HepG2 (cell line): ENCODE results near the gene RPS6KL1. TPM values are rescaled to one million over a fixed set of nuclear protein-coding genes. Genes with fewer than 3 reads are reported as not detected.
A peak's percentile ranks its signal among the peaks of the same experiment; 100 is the strongest.

Source experiments
- ARNT ChIP-seq: fragments of 450-650 bp; IDR thresholded peaks from 2 replicates; pipeline ENCODE4 v1.6.1; 2017
- ATF1 ChIP-seq: IDR thresholded peaks from 2 replicates; pipeline ENCODE4 v1.6.1; 2016; ENCODE audit warnings: mild to moderate bottlenecking, control low read depth
- GTF2F1 ChIP-seq: fragments of 150-350 bp; IDR thresholded peaks from 2 replicates; pipeline ENCODE4 v1.6.1; 2014; ENCODE audit warnings: low read length
- HBP1 ChIP-seq: IDR thresholded peaks from 2 replicates; pipeline ENCODE4 v1.6.1; 2016; ENCODE audit warnings: low read depth, control low read depth
- KDM5A ChIP-seq: fragments of 200-600 bp; sonication (generic); IDR thresholded peaks from 2 replicates; pipeline ENCODE4 v1.7.0; 2018; ENCODE audit warnings: antibody characterized with exemption, mild to moderate bottlenecking, low read length, borderline replicate concordance
- KDM6A ChIP-seq: IDR thresholded peaks from 2 replicates; pipeline ENCODE4 v1.6.1; 2016; ENCODE audit warnings: low read depth
- MXD1 ChIP-seq: sonication (generic); formaldehyde crosslinking; IDR thresholded peaks from 2 replicates; pipeline ENCODE4 v1.4.0; 2020; ENCODE audit warnings: mild to moderate bottlenecking, missing genetic modification reagents
- NRL ChIP-seq: sonication (generic); formaldehyde crosslinking; IDR thresholded peaks from 2 replicates; pipeline ENCODE4 v1.5.0; 2020; ENCODE audit warnings: missing genetic modification reagents, mild to moderate bottlenecking, moderate library complexity, borderline replicate concordance
- RAD51 ChIP-seq: fragments of 450-650 bp; IDR thresholded peaks from 2 replicates; pipeline ENCODE4 v1.6.1; 2016; ENCODE audit warnings: borderline replicate concordance
- RNF219 ChIP-seq: sonication (generic); formaldehyde crosslinking; IDR thresholded peaks from 2 replicates; pipeline ENCODE4 v1.5.0; 2020; ENCODE audit warnings: mild to moderate bottlenecking, missing genetic modification reagents
- SMC3 ChIP-seq: IDR thresholded peaks from 2 replicates; pipeline ENCODE4 v1.6.1; 2011; ENCODE audit warnings: low read length, improper control_type of control experiment
- SP5 ChIP-seq: IDR thresholded peaks from 2 replicates; pipeline ENCODE4 v1.6.1; 2016; ENCODE audit warnings: low read depth, borderline replicate concordance
- SRSF1 ChIP-seq: fragments of 200-400 bp; formaldehyde crosslinking; optimal IDR thresholded peaks from 2 replicates; pipeline ENCODE3; 2017; ENCODE audit warnings: mild to moderate bottlenecking, low read depth, low read length, moderate library complexity
- TBL1XR1 ChIP-seq: fragments of 150-350 bp; IDR thresholded peaks from 2 replicates; pipeline ENCODE4 v1.6.1; 2014; ENCODE audit warnings: borderline replicate concordance, low read length; ENCODE audit not compliant: partially characterized antibody
- THYN1 ChIP-seq: sonication (generic); formaldehyde crosslinking; IDR thresholded peaks from 2 replicates; pipeline ENCODE4 v1.8.1; 2023; ENCODE audit warnings: low read depth, mild to moderate bottlenecking, moderate library complexity, missing genetic modification reagents, borderline replicate concordance
- TRIM24 ChIP-seq: sonication (generic); formaldehyde crosslinking; IDR thresholded peaks from 2 replicates; pipeline ENCODE4 v1.8.0; 2022; ENCODE audit warnings: mild to moderate bottlenecking, missing genetic modification reagents
- ZBTB25 ChIP-seq: IDR thresholded peaks from 2 replicates; pipeline ENCODE4 v1.6.1; 2018; ENCODE audit warnings: missing genetic modification reagents
- ZFP1 ChIP-seq: IDR thresholded peaks from 2 replicates; pipeline ENCODE4 v1.6.1; 2016
- ZNF207 ChIP-seq: fragments of 450-650 bp; IDR thresholded peaks from 2 replicates; pipeline ENCODE4 v1.6.1; 2016; ENCODE audit warnings: antibody characterized with exemption, borderline replicate concordance
- ZNF354B ChIP-seq: sonication (generic); formaldehyde crosslinking; IDR thresholded peaks from 2 replicates; pipeline ENCODE4 v1.8.0; 2022; ENCODE audit warnings: mild to moderate bottlenecking, missing genetic modification reagents
- ZNF563 ChIP-seq: sonication (generic); formaldehyde crosslinking; IDR thresholded peaks from 2 replicates; pipeline ENCODE4 v1.8.0; 2022; ENCODE audit warnings: mild to moderate bottlenecking, moderate library complexity, missing genetic modification reagents
- ZNF572 ChIP-seq: sonication (generic); formaldehyde crosslinking; IDR thresholded peaks from 2 replicates; pipeline ENCODE4 v1.5.1; 2020; ENCODE audit warnings: mild to moderate bottlenecking, missing genetic modification reagents
- ZNF607 ChIP-seq: sonication (generic); formaldehyde crosslinking; IDR thresholded peaks from 2 replicates; pipeline ENCODE4 v1.5.1; 2020; ENCODE audit warnings: missing genetic modification reagents, mild to moderate bottlenecking, borderline replicate concordance
- ZNF629 ChIP-seq: sonication (generic); formaldehyde crosslinking; conservative IDR thresholded peaks from 2 replicates; pipeline ENCODE4 v1.5.0; 2020; ENCODE audit warnings: missing genetic modification reagents
- ZNF672 ChIP-seq: sonication (generic); formaldehyde crosslinking; IDR thresholded peaks from 2 replicates; pipeline ENCODE4 v1.8.1; 2022; ENCODE audit warnings: missing genetic modification reagents
- ZNF816 ChIP-seq: sonication (generic); formaldehyde crosslinking; IDR thresholded peaks from 2 replicates; pipeline ENCODE4 v1.8.0; 2022; ENCODE audit warnings: missing genetic modification reagents, mild to moderate bottlenecking, borderline replicate concordance
- polyA plus RNA-seq, 8 experiments: library from polyadenylated mRNA; depleted of rRNA in 3 of 8; stranded (reverse) in 7 of 8; unstranded in 1 of 8; fragments of >200 nt; fragmentation: Illumina TruSeq in 4 of 8; extraction: Trizol in 4 of 8; gene quantifications; 2 replicates each; pipeline versions ENCODE4 v1.2.1 to v1.2.3, GENCODE V29; 2011 to 2016; ENCODE audit warnings: low read depth in 4 of 8, missing spikeins in 1 of 8, mixed read lengths in 1 of 8; ENCODE audit not compliant: insufficient read depth in 1 of 8
- total RNA-seq, 5 experiments: library from RNA; depleted of rRNA; stranded (reverse); fragments of >200 nt; fragmentation: Illumina TruSeq; extraction: Trizol; gene quantifications; 2 replicates each; pipeline ENCODE4 v1.2.3, GENCODE V29; 2016; ENCODE audit warnings: low read depth in 1 of 5

RPS6KL1 gene
- total and polyA plus RNA-seq, 2 of the 13 experiments (the other 11 are each of a cell fraction or from before 2014, with no cell fraction given), result 6.5 to 11.5 TPM

- 0 out of 2 replicates have a peak, but pooled peaks have one; percentile 50 for TF ChIP-seq ZNF607 (CRISPR knock-in tag)
- no peak for TF ChIP-seq TBL1XR1
- no peak for TF ChIP-seq ZNF672 (CRISPR knock-in tag)
- no peak for TF ChIP-seq ZNF207
- peak; percentile 78; the same call in 1 of the 2 replicates for TF ChIP-seq NRL (CRISPR knock-in tag)
- TF ChIP-seq SP5, result no peak
- peak; percentile 42; the same call in 1 of the 2 replicates for TF ChIP-seq ZNF629 (CRISPR knock-in tag)
- TF ChIP-seq ZNF572 (CRISPR knock-in tag), result 0 out of 2 replicates have a peak, but pooled peaks have one; percentile 54
- TF ChIP-seq HBP1 (CRISPR knock-in tag), result peak; percentile 93; the same call in 1 of the 2 replicates
- TF ChIP-seq ZBTB25 (CRISPR knock-in tag), result no peak; the same call in 1 of the 2 replicates
- TF ChIP-seq GTF2F1, result no peak
- no peak for TF ChIP-seq THYN1
- peak; percentile 63; the same call in 1 of the 2 replicates for TF ChIP-seq MXD1 (CRISPR knock-in tag)
- TF ChIP-seq ZNF816, result no peak
- no peak for TF ChIP-seq KDM5A
- TF ChIP-seq ATF1 (CRISPR knock-in tag), result peak; percentile 39; the same call in 1 of the 2 replicates
- no peak for TF ChIP-seq TRIM24 (CRISPR knock-in tag)
- no peak for TF ChIP-seq SRSF1
- no peak for TF ChIP-seq ZFP1 (CRISPR knock-in tag)
- peak; percentile 96 for TF ChIP-seq KDM6A
- no peak for TF ChIP-seq RNF219 (CRISPR knock-in tag)
- no peak for TF ChIP-seq ARNT
- TF ChIP-seq SMC3, result no peak
- 0 out of 2 replicates have a peak, but pooled peaks have one; percentile 32 for TF ChIP-seq ZNF563 (CRISPR knock-in tag)
- TF ChIP-seq RAD51, result no peak
- no peak for TF ChIP-seq ZNF354B
Measured at GRCh38 chr14:74898694-74899093, 24.4 kb downstream of the RPS6KL1 start (continued).
